Gastroesophageal sphincter (tissue), 4 donors: ENCODE data around the gene FTCD. TPM values are rescaled to one million over a fixed set of nuclear protein-coding genes. Genes with fewer than 3 reads are reported as not detected.

ENCODE experiments used
- ATAC-seq: fragments of 150-250 bp; one replicate; pipeline ENCODE4 v1.9.1; 2016; ENCODE audit warnings: mild to moderate bottlenecking, moderate library complexity
- H3K27ac ChIP-seq, 4 donors: fragments of 200-600 bp; sonication (generic) in 3 of 4; 1 replicate in 3 of 4; 2 replicates in 1 of 4; pipeline ENCODE4 v1.5.1; 2016 to 2019
- H3K27me3 ChIP-seq: fragments of 200-600 bp; sonication (generic); one replicate; pipeline ENCODE4 v1.5.1; 2019
- H3K36me3 ChIP-seq, 2 donors: fragments of 200-600 bp; sonication (generic); one replicate each; pipeline ENCODE4 v1.5.1; 2019; ENCODE audit warnings: control low read depth in 1 of 2
- H3K4me1 ChIP-seq, 3 donors: fragments of 200-600 bp; sonication (generic); 1 replicate in 2 of 3; 2 replicates in 1 of 3; pipeline ENCODE4 v1.5.1; 2016 to 2019; ENCODE audit warnings: control low read depth in 2 of 3
- H3K4me3 ChIP-seq, 2 donors: fragments of 200-600 bp; sonication (generic); one replicate each; pipeline ENCODE4 v1.5.1; 2019; ENCODE audit warnings: mild to moderate bottlenecking in 1 of 2, moderate library complexity in 1 of 2
- H3K9me3 ChIP-seq, 3 donors: fragments of 200-600 bp; sonication (generic); one replicate each; pipeline ENCODE4 v1.5.1; 2017 to 2019; ENCODE audit warnings: control low read depth in 2 of 3
- CTCF ChIP-seq, 4 experiments: fragments of 200-600 bp in 2 of 4; fragments of 450-650 bp in 2 of 4; sonication (generic) in 1 of 4; IDR thresholded peaks; one replicate each; pipeline ENCODE4 v1.5.1; 2017 to 2019; ENCODE audit warnings: antibody characterized with exemption in 4 of 4, mild to moderate bottlenecking in 2 of 4, moderate library complexity in 2 of 4
- EP300 ChIP-seq: sonication (generic); formaldehyde crosslinking; IDR thresholded peaks from one replicate; pipeline ENCODE4 v1.6.1; 2017; ENCODE audit warnings: antibody characterized with exemption, mild to moderate bottlenecking
- POLR2A ChIP-seq, 2 donors: fragments of 450-650 bp; IDR thresholded peaks; one replicate each; pipeline ENCODE4 v1.6.1; 2017; ENCODE audit warnings: antibody characterized with exemption in 2 of 2, mild to moderate bottlenecking in 2 of 2, moderate library complexity in 1 of 2
- POLR2AphosphoS5 ChIP-seq: sonication (generic); formaldehyde crosslinking; IDR thresholded peaks from one replicate; pipeline ENCODE4 v1.6.1; 2017; ENCODE audit warnings: antibody characterized with exemption
- WGBS, 2 donors: methylation state at CpG; one replicate each; pipeline ENCODE4 v1.1.5; 2018; ENCODE audit warnings: low coverage in 1 of 2; 5-methylcytosine and 5-hydroxymethylcytosine counted together
- total RNA-seq, 4 donors: library from RNA; depleted of rRNA; stranded (reverse); fragments of >200 nt; gene quantifications; one replicate each; pipeline ENCODE4 v1.1.0, GENCODE V29; 2016

The FTCD gene
- total RNA-seq, 4 donors from 2014 or later = 0.31 to 1.5 TPM; not detected in 2

- no peak for TF ChIP-seq POLR2A (IDR thresholded peaks at IDR 0.05)
- no peak for TF ChIP-seq CTCF (IDR thresholded peaks at IDR 0.05)
- TF ChIP-seq EP300 = no peak
- no peak for TF ChIP-seq POLR2AphosphoS5
- Histone ChIP-seq H3K36me3 (peaks cover 0 to 98% of the 10 kb centered on the region in 2 donors), H3K4me1 (peaks cover 0 to 29% (median 5%) of the 10 kb centered on the region in 3 donors), H3K27me3 (no peaks in the 10 kb centered on the region), H3K4me3 (no peak overlapping the region), H3K27ac (no peak overlapping the region), H3K9me3 (no peaks in the 10 kb centered on the region)
- no peak for ATAC-seq
- 100% methylated on average over 1 of the region's 10 CpGs; no CpG with 5 or more reads in 1 of the 2 donors for WGBS, 2 donors
Measured at GRCh38 chr21:46193829-46194373, 38.5 kb upstream of the FTCD start.

DNA sequence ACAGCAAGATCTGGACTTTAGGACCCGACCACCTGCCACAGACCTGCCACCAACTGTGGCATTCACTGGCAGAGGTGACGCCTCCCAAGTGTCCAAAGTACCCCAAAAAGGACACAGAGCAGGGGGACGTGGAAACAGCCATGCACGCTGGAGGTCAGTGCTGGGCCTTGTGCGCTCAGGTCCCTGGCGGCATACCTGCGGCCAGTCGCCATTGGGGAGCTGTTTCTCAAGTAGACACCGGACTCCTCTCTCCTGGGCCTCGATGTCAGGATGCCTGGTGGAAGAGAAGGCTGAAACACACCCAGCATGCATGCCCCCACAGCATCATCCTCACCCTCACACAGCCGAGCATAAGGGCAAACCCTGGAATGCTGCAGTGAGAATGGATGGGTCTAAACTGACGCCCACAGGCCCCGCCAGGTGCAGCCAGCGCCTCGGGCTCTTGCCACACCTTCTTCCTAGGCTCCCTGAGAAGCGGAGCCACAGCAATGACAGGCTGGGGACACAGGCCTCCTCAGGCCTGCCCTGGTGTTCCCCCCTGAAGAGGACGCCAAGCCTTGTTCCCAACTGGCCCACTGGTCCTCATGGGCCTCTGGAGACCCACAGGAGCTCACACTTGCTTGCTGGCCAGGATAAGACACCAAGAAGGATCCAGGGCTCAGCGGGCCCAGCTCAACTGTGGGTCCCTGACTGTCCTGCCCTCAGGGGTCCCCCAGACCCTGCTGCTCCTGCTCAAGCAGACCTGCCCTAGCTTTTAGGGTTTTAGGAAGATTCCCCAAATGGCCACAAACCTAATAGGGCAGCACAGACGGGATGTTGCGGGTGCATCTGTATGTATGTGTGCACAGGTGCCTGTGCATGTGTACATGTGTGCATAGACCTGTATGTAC is 36.6 kb upstream of the FTCD start:
- H3K4me3 ChIP-seq = no peak overlapping the region
- H3K27me3 ChIP-seq = no peaks in the 10 kb centered on the region
- peak overlapping the region in 1 of 4 donors; percentile 79 for H3K27ac ChIP-seq
- H3K9me3 ChIP-seq = no peaks in the 10 kb centered on the region
- H3K4me1 ChIP-seq = peaks cover 0 to 42% (median 6%) of the 10 kb centered on the region in 3 donors
- peaks cover 0 to 81% of the 10 kb centered on the region in 2 donors for H3K36me3 ChIP-seq
- WGBS, 2 donors = 92% methylated on average over 2 of the region's 20 CpGs
- no peak for ATAC-seq
- TF ChIP-seq POLR2AphosphoS5 (no peak), CTCF (IDR thresholded peaks at IDR 0.05) (no peak), POLR2A (IDR thresholded peaks at IDR 0.05) (no peak), EP300 (no peak)

GRCh38 chr21:46191257-46191685 is 35.9 kb upstream of the FTCD start:
- Histone ChIP-seq H3K27ac (peak overlapping the region in 2 of 4 donors; percentile 51 to 79), H3K4me1 (peaks cover 0 to 42% (median 6%) of the 10 kb centered on the region in 3 donors), H3K4me3 (no peak overlapping the region), H3K36me3 (peaks cover 0 to 74% of the 10 kb centered on the region in 2 donors), H3K27me3 (no peaks in the 10 kb centered on the region), H3K9me3 (no peaks in the 10 kb centered on the region)
- WGBS, 2 donors = 100% methylated on average over 1 of the region's 4 CpGs; no CpG with 5 or more reads in 1 of the 2 donors
- TF ChIP-seq POLR2A (IDR thresholded peaks at IDR 0.05) (no peak), CTCF (IDR thresholded peaks at IDR 0.05) (no peak), EP300 (no peak), POLR2AphosphoS5 (no peak)
- ATAC-seq = peak; percentile 78

DNA sequence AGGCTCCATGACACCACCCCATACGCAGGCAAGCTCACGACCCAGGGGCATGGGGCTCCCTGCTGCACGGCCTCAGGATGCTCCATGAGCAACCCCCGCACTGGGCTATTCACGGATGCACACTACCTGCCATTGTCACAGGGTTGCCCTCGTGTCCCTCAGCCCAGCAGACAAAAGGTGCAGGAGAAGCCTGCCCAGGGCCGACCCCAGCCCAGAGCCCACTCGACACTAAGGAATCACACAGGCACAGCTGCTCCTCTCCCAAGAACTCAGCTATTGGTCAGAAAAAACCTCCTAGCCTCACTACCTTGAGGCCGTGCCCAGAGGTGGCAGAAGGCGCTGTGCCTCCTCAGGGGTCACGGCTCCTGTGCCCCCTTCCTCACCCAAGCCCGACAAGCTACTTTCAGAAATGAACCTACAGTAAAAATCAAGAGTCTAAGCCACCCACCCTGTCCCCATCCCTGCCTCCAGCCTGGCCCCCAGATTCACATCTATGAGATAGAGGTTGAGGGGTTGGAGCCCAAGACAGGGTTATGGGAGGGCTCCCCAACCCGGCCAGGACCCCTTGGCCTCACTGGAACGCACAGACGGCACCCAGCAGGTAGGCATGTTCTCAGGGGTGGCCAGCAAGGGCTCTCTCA is 35.2 kb upstream of the FTCD start:
- TF ChIP-seq EP300 (no peak), POLR2AphosphoS5 (no peak), POLR2A (IDR thresholded peaks at IDR 0.05) (no peak), CTCF (IDR thresholded peaks at IDR 0.05) (no peak)
- H3K9me3 ChIP-seq = no peaks in the 10 kb centered on the region
- H3K4me1 ChIP-seq = peaks cover 0 to 42% (median 6%) of the 10 kb centered on the region in 3 donors
- peaks cover 0 to 68% of the 10 kb centered on the region in 2 donors for H3K36me3 ChIP-seq
- H3K4me3 ChIP-seq = no peak overlapping the region
- H3K27ac ChIP-seq = peak overlapping the region in 2 of 4 donors; percentile 51 to 79
- no peak for ATAC-seq
- WGBS, 2 donors = 77 to 83% methylated on average over 4 of the region's 15 CpGs
- no peaks in the 10 kb centered on the region for H3K27me3 ChIP-seq
